ENCODE data around the gene GKN2.

The GKN2 gene

DNA sequence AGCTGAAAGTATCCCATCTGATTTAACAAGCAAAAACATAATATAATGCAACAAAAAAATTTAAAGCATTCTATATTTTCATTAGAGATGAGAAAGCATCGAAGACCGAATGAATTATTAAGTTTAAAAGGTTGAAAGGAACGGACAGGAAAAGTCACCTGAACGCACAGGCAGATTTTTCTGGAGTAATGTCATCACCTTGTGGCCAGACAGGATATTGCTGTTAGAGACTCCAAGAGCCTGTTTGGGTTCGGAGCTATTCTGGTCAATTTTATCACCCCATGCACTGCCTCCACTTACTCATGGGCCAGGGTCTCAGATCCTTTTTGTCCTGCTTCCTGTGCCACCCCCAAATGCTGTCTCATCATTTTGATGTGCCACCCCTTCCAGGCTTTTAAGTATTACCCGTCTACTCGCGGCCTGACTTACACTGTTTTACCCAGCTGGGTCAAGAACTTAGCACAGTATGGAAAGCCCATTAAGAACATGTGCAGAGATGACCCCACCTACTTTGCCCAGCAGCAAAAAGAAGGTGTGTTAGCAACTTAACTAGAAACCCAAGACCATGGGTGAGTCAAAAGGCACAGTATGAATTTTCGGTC lies 27.3 kb downstream of the GKN2 start:
- DNase-seq, result peak; percentile 73
- Histone ChIP-seq H3K27me3 (ENCODE audit: insufficient read depth, low read length, poor library complexity) (no peaks in the 10 kb centered on the region), H3K36me3 (ENCODE audit: insufficient read depth, low read length) (no peaks in the 10 kb centered on the region), H3K9ac (ENCODE audit: low read depth, low read length) (peak overlapping the region; percentile 22), H3K9me3 (ENCODE audit: insufficient read depth, low read length, severe bottlenecking) (no peaks in the 10 kb centered on the region), H3K4me2 (ENCODE audit: insufficient read depth, low read length) (peak overlapping the region; percentile 41), H3K79me2 (ENCODE audit: insufficient read depth, low read length) (no peaks in the 10 kb centered on the region), H3K4me1 (ENCODE audit: insufficient read depth, low read length) (peaks cover 13% of the 10 kb centered on the region), H3K27ac (ENCODE audit: low read length) (peak overlapping the region; percentile 59), H2AFZ (ENCODE audit: low read depth, low read length) (peak overlapping the region; percentile 32; the same call in 1 of the 2 replicates), H4K20me1 (ENCODE audit: insufficient read depth, low read length) (no peaks in the 10 kb centered on the region), H3K4me3 (ENCODE audit: low read depth in 1 of 2, low read length in 2 of 2) (no peak overlapping the region)
- peak; percentile 93 for ATAC-seq (ENCODE audit: insufficient read depth, low read depth)
- no peak for TF ChIP-seq EZH2 (IDR thresholded peaks at IDR 0.05; ENCODE audit: borderline replicate concordance, low read depth, low read length, severe bottlenecking)
- TF ChIP-seq, protein P1, sequence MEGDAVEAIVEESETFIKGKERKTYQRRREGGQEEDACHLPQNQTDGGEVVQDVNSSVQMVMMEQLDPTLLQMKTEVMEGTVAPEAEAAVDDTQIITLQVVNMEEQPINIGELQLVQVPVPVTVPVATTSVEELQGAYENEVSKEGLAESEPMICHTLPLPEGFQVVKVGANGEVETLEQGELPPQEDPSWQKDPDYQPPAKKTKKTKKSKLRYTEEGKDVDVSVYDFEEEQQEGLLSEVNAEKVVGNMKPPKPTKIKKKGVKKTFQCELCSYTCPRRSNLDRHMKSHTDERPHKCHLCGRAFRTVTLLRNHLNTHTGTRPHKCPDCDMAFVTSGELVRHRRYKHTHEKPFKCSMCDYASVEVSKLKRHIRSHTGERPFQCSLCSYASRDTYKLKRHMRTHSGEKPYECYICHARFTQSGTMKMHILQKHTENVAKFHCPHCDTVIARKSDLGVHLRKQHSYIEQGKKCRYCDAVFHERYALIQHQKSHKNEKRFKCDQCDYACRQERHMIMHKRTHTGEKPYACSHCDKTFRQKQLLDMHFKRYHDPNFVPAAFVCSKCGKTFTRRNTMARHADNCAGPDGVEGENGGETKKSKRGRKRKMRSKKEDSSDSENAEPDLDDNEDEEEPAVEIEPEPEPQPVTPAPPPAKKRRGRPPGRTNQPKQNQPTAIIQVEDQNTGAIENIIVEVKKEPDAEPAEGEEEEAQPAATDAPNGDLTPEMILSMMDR (IDR thresholded peaks at IDR 0.05; ENCODE audit: borderline replicate concordance, extremely low read depth, low read length, poor library complexity, severe bottlenecking), result peak; percentile 98

DNA sequence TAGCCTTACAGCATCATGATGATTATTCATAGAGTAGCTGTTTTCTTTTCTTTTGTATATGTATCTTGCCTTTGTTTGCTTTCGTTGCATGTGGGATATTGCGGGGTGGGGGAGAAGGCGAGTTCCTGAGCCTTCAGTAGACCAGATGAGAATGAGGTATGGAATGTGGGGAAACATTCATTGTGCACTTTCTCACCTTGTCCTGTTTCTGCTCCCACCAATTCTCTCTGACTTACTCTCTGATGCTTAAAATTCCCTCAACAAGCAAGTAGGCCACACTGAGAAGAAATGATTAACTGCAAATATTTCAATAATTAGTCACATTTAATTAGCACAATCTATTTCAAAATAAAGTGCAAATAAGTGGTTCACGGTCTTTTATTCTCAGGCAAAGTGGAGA lies 31.0 kb downstream of the GKN2 start:
- ATAC-seq (ENCODE audit: insufficient read depth, low read depth) (no peak), DNase-seq (no peak)
- Histone ChIP-seq H3K4me2 (ENCODE audit: insufficient read depth, low read length) (no peak overlapping the region), H3K4me3 (ENCODE audit: low read depth in 1 of 2, low read length in 2 of 2) (no peak overlapping the region), H3K9me3 (ENCODE audit: insufficient read depth, low read length, severe bottlenecking) (no peaks in the 10 kb centered on the region), H2AFZ (ENCODE audit: low read depth, low read length) (0 out of 2 replicates have a peak overlapping the region, but pooled peaks have one; percentile 11), H3K27me3 (ENCODE audit: insufficient read depth, low read length, poor library complexity) (no peaks in the 10 kb centered on the region), H4K20me1 (ENCODE audit: insufficient read depth, low read length) (no peaks in the 10 kb centered on the region), H3K4me1 (ENCODE audit: insufficient read depth, low read length) (peaks cover 13% of the 10 kb centered on the region), H3K27ac (ENCODE audit: low read length) (no peak overlapping the region), H3K36me3 (ENCODE audit: insufficient read depth, low read length) (no peaks in the 10 kb centered on the region), H3K9ac (ENCODE audit: low read depth, low read length) (no peak overlapping the region), H3K79me2 (ENCODE audit: insufficient read depth, low read length) (no peaks in the 10 kb centered on the region)
- TF ChIP-seq, protein P1 (IDR thresholded peaks at IDR 0.05; ENCODE audit: borderline replicate concordance, extremely low read depth, low read length, poor library complexity, severe bottlenecking), result no peak
- TF ChIP-seq EZH2 (IDR thresholded peaks at IDR 0.05; ENCODE audit: borderline replicate concordance, low read depth, low read length, severe bottlenecking), result no peak

DNA sequence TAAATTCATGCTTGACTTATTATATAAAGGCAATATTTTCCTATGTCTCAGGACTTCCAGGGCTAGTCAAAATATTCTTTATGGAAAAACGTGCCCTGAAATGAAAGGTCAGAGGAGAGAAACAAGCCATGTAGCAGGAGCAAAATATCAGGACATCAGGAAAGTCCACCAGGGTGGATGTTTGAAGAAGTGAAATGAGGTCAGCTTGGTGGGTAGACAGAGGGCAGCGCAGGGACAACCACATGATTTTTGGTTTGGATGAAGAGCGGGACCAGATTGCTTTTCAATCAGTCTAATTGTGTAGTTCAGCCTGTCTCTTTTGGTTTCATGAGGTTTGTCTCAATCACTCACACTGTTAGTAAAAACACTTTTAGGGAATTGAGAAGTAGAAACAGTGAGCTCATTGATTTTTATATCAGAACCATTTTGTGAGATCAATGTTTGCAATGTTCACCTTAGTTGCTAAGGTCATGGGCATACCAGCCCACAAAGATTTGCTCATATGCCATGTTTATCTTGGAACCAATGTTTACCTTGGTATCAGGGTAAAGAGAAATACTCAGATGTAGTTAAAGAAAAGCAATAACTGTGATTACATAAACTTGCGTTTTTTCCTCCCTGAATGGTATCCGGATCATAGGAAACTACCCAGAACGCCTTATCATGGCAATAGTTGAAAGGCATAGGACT lies 32.1 kb downstream of the GKN2 start:
- H3K27ac ChIP-seq (ENCODE audit: low read length), result no peak overlapping the region
- H3K4me1 ChIP-seq (ENCODE audit: insufficient read depth, low read length), result peaks cover 14% of the 10 kb centered on the region
- H3K27me3 ChIP-seq (ENCODE audit: insufficient read depth, low read length, poor library complexity), result no peaks in the 10 kb centered on the region
- H3K9ac ChIP-seq (ENCODE audit: low read depth, low read length), result no peak overlapping the region
- no peaks in the 10 kb centered on the region for H3K79me2 ChIP-seq (ENCODE audit: insufficient read depth, low read length)
- no peak overlapping the region for H2AFZ ChIP-seq (ENCODE audit: low read depth, low read length)
- ATAC-seq (ENCODE audit: insufficient read depth, low read depth) (no peak), DNase-seq (no peak)
- no peaks in the 10 kb centered on the region for H3K9me3 ChIP-seq (ENCODE audit: insufficient read depth, low read length, severe bottlenecking)
- no peak overlapping the region for H3K4me3 ChIP-seq (ENCODE audit: low read depth in 1 of 2, low read length in 2 of 2)
- no peak overlapping the region for H3K4me2 ChIP-seq (ENCODE audit: insufficient read depth, low read length)
- no peaks in the 10 kb centered on the region for H4K20me1 ChIP-seq (ENCODE audit: insufficient read depth, low read length)
- TF ChIP-seq, protein P1 (IDR thresholded peaks at IDR 0.05; ENCODE audit: borderline replicate concordance, extremely low read depth, low read length, poor library complexity, severe bottlenecking), result no peak
- H3K36me3 ChIP-seq (ENCODE audit: insufficient read depth, low read length), result no peaks in the 10 kb centered on the region
